Measurements from ENCODE around the gene DKK2.

DKK2 gene

GRCh38 chr4:107035819-107036583 is at the start of gene DKK2:
DKK2 (minus strand) TSS chr4:107036313; CDS start chr4:107035591, 722 bp downstream.
- ATAC-seq (peak; percentile 48), DNase-seq (peak; percentile 7)

- ATAC-seq (no peak), DNase-seq (no peak)
Observed at GRCh38 chr4:107077192-107077591, 41.1 kb upstream of the DKK2 start.

GRCh38 chr4:107072836-107073736 is 37.0 kb upstream of the DKK2 start:
- DNase-seq (no peak), ATAC-seq (no peak)

- no peak for ATAC-seq
- no peak for DNase-seq
Observed at GRCh38 chr4:107071108-107071507, 35.0 kb upstream of the DKK2 start.

GRCh38 chr4:107069049-107069448 is 32.9 kb upstream of the DKK2 start:
- ATAC-seq (no peak), DNase-seq (no peak)

GRCh38 chr4:107068116-107068515 is 32.0 kb upstream of the DKK2 start:
- DNase-seq (no peak), ATAC-seq (no peak)

GRCh38 chr4:107066621-107067020 is 30.5 kb upstream of the DKK2 start:
- ATAC-seq (no peak), DNase-seq (no peak)

- DNase-seq (no peak), ATAC-seq (no peak)
Observed at GRCh38 chr4:107065201-107065600, 29.1 kb upstream of the DKK2 start.

GRCh38 chr4:107060388-107060787 is 24.3 kb upstream of the DKK2 start:
- DNase-seq (no peak), ATAC-seq (no peak)

GRCh38 chr4:107058828-107059227 is 22.7 kb upstream of the DKK2 start:
- no peak for ATAC-seq

GRCh38 chr4:107050525-107051135 is 14.5 kb upstream of the DKK2 start:
- ATAC-seq (no peak), DNase-seq (no peak)

More at GRCh38 chr4:107058828-107059227, 22.7 kb upstream of the DKK2 start:
- DNase-seq, result no peak

- no peak for ATAC-seq
- DNase-seq, result no peak
Observed at GRCh38 chr4:107046261-107046660, 10.1 kb upstream of the DKK2 start.

GRCh38 chr4:107044170-107044569 is 8.1 kb upstream of the DKK2 start:
- ATAC-seq (no peak), DNase-seq (no peak)

GRCh38 chr4:107037199-107037584 is 1.1 kb upstream of the DKK2 start:
- DNase-seq, result peak; percentile 8
- no peak for ATAC-seq

GRCh38 chr4:107036584-107037198 is 578 bp upstream of the DKK2 start:
- ATAC-seq (no peak), DNase-seq (no peak)

GRCh38 chr4:107034996-107035818 is 906 bp downstream of the DKK2 start:
- DNase-seq, result peak; percentile 10
- no peak for ATAC-seq

GRCh38 chr4:107034091-107034995 is 1.8 kb downstream of the DKK2 start:
- peak; percentile 30 for ATAC-seq
- peak; percentile 5 for DNase-seq

- no peak for DNase-seq
- ATAC-seq, result no peak
Observed at GRCh38 chr4:107027379-107027778, 8.7 kb downstream of the DKK2 start.

- ATAC-seq, result no peak
- no peak for DNase-seq
Observed at GRCh38 chr4:107018344-107018735, 17.8 kb downstream of the DKK2 start.

All from stimulated activated naive CD8-positive, alpha-beta T cell treated with anti-CD3 and anti-CD28 coated beads, Interleukin-15, Interleukin-2, amounts not matched to agents 100 U/mL and 50 U/mL, for 24 hours (primary cell).